HG03196 (cell line): ENCODE results near the gene LPIN3.

ENCODE experiments used
- ATAC-seq: cut with Tn5 transposase; IDR thresholded peaks from one replicate; pipeline ENCODE4 v1.9.1; 2021; ENCODE audit not compliant: unreplicated experiment

LPIN3 gene

GRCh38 chr20:41348430-41349172 is 8.0 kb downstream of the LPIN3 start:
- ATAC-seq, result no peak

- ATAC-seq, result no peak
Observed at GRCh38 chr20:41349266-41349665, 8.6 kb downstream of the LPIN3 start.

- no peak for ATAC-seq
Observed at GRCh38 chr20:41349943-41350342, 9.3 kb downstream of the LPIN3 start.

- no peak for ATAC-seq
Observed at GRCh38 chr20:41350408-41350962, 9.9 kb downstream of the LPIN3 start.

GRCh38 chr20:41352106-41352505 is 11.5 kb downstream of the LPIN3 start:
- ATAC-seq, result no peak

GRCh38 chr20:41352666-41353065 is 12.0 kb downstream of the LPIN3 start:
- ATAC-seq, result no peak

- no peak for ATAC-seq
Observed at GRCh38 chr20:41353530-41353929, 12.9 kb downstream of the LPIN3 start.

GRCh38 chr20:41355192-41355591 is 14.6 kb downstream of the LPIN3 start:
- no peak for ATAC-seq

GRCh38 chr20:41355598-41356203 is 15.1 kb downstream of the LPIN3 start:
- ATAC-seq, result no peak

GRCh38 chr20:41356951-41357350 is 16.3 kb downstream of the LPIN3 start:
- no peak for ATAC-seq

- ATAC-seq, result no peak
Observed at GRCh38 chr20:41357424-41358163, 17.0 kb downstream of the LPIN3 start.

GRCh38 chr20:41358230-41358629 is 17.6 kb downstream of the LPIN3 start:
- ATAC-seq, result no peak

- ATAC-seq, result no peak
Observed at GRCh38 chr20:41358717-41359116, 18.1 kb downstream of the LPIN3 start.

GRCh38 chr20:41359541-41360011 is 19.0 kb downstream of the LPIN3 start:
- ATAC-seq, result no peak

- ATAC-seq, result no peak
Observed at GRCh38 chr20:41360831-41361756, 20.5 kb downstream of the LPIN3 start.

- no peak for ATAC-seq
Observed at GRCh38 chr20:41361757-41362747, 21.4 kb downstream of the LPIN3 start.

- no peak for ATAC-seq
Observed at GRCh38 chr20:41362748-41363140, 22.1 kb downstream of the LPIN3 start.

- no peak for ATAC-seq
Observed at GRCh38 chr20:41363601-41364000, 23.0 kb downstream of the LPIN3 start.

- ATAC-seq, result no peak
Observed at GRCh38 chr20:41364236-41364855, 23.7 kb downstream of the LPIN3 start.
